ENCODE measurements around the gene JAZF1.

- no peak for TF ChIP-seq EP300 (IDR thresholded peaks at IDR 0.05; ENCODE audit: borderline replicate concordance in 1 of 2, control insufficient read depth in 1 of 2, low read depth in 2 of 2, low read length in 2 of 2)
- TF ChIP-seq CTCF (IDR thresholded peaks at IDR 0.05 in 2 of 3, conservative IDR thresholded peaks at IDR 0.05 in 1 of 3; ENCODE audit: control insufficient read depth in 2 of 3, extremely low read depth in 1 of 3, insufficient read depth in 1 of 3, low read depth in 3 of 3, low read length in 3 of 3): no peak
Observed at GRCh38 chr7:27953777-27954176, 226.8 kb downstream of the JAZF1 start.
